Measurements from ENCODE around the gene NHLH1.
"Not testable (repeated sequence)": the region's sequence is repeated elsewhere in the genome, so short reads cannot be mapped to it uniquely, and the experiment has no call there.

Gene NHLH1

DNA sequence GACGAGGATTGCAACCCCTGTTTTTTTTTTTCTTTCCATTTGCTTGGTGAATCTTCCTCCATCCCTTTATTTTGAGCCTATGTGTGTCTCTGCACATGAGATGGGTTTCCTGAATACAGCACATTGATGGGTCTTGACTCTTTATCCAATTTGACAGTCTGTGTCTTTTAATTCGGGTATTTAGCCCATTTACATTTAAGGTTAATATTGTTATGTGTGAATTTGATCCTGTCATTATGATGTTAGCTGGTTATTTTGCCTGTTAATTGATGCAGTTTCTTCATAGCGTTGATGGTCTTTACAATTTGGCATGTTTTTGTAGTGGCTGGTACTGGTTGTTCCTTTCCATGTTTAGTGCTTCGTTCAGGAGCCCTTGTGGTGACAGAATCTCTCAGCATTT lies 21.5 kb downstream of the NHLH1 start:
- DNase-seq = not testable (repeated sequence)

DNA sequence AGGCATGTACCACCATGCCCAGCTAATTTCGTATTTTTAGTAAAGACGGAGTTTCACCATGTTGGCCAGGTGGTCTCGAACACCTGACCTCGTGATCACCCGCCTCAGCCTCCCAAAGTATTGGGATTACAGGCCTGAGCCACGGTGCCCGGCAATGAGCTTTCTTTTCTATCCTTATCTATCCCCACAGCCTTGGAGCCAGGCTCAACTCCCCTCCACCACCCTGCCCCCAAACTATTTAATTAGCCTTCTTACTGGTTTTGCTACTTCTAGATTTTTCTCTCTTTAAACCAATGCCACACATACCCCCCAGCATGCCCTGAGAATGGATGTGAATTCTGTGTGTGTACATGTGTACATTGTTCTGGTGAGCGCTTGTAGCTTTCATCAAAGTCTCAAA lies 27.8 kb downstream of the NHLH1 start:
- DNase-seq = no peak

DNA sequence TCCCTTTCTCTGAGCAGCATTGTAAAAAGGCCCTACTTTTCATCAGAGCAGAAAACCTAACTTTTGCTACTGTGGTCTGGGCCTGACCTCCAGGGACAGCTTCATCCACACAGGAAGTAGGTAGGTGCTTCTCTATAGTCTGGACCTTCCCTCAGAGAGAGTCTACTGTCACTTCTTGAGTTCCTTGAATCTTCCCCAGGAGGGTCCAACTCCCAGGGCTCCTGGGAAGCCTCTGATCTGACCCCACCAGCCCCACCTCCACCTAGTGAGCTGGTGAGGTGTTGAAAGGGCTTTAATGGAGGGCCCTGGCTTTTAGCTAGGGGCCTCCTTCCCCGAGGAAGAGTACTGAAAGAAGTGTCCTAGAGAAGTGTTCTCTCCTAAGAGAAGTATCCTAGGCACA lies 30.8 kb downstream of the NHLH1 start:
- no peak for DNase-seq

DNA sequence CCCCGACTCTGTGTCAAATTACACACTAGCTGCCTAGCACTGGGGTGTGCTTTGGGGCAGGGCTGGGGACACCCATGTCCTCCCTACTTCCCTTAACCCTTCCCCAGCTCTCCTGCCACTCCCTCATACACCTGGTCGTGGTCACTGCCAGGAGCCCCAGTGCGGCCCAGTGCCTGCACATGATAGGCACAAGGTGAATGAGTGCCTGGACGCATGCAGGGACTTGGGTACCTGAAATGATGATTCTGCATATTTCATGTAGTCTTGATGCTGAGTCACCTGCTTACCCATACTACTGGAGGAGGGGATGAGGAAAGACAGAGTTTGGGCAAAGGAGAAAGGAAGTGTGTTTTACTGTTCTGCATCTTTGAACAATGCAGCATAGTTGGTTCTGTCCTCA lies 32.0 kb downstream of the NHLH1 start:
- DNase-seq = no peak

DNA sequence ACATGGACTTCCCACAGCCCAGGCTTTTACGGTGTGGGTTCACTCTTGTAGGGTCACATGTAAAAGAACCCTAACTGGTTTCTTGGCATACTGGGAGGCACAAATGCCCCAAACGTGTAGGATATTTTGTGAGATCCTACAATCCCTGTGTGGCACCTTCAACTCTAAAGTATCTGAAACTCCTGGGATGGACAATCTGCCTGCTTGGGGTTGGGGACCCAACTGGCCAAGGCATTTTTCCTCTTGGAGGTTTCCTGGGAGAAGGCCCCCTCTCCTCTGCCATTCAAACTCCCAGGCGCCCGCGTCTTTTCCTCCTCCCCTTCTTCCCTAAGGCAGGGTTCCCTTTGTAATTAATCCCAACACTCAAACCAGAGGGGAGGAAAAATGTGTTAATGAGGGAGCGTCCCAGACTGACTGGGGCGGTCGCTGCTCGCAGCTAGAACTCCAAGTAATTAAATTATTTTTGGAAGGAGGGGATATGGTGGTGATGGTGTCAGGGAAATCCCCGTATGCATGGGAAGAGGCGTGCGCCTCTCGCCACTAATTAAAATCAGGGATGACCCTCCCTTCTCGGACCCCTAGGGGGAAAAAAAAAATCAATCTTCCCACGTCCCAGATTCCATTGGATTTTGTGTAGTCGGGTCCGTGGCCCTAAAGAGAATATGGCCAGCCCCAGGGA lies 32.8 kb downstream of the NHLH1 start:
- DNase-seq = no peak

DNA sequence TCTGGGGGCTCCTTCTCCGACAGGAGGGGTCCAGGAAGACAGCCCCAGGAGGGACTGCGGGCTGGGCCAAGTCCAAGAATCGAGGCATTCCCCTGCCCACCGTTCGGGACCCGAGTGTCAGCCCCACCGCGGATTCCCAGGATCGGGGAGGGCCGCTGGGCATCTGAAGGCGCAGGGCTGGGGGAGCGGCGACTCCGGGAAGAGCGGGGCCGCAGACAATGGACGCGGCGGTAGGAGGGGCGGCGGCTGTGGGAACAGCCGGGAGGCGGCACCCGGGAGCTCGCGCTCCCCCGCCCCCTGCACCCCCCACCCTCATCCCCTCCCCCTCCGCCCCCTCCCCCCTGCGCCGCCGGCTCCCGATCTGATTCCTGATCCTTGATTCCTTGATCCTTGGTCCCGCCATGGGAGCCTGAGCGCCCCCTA lies 33.4 kb downstream of the NHLH1 start, which contains the start of gene VANGL2:
Gene VANGL2 (plus strand): TSS at position 342 of the 423 bp plus-strand sequence. CDS start 15,274 bp downstream, outside the sequence.
- DNase-seq = peak; percentile 67

DNA sequence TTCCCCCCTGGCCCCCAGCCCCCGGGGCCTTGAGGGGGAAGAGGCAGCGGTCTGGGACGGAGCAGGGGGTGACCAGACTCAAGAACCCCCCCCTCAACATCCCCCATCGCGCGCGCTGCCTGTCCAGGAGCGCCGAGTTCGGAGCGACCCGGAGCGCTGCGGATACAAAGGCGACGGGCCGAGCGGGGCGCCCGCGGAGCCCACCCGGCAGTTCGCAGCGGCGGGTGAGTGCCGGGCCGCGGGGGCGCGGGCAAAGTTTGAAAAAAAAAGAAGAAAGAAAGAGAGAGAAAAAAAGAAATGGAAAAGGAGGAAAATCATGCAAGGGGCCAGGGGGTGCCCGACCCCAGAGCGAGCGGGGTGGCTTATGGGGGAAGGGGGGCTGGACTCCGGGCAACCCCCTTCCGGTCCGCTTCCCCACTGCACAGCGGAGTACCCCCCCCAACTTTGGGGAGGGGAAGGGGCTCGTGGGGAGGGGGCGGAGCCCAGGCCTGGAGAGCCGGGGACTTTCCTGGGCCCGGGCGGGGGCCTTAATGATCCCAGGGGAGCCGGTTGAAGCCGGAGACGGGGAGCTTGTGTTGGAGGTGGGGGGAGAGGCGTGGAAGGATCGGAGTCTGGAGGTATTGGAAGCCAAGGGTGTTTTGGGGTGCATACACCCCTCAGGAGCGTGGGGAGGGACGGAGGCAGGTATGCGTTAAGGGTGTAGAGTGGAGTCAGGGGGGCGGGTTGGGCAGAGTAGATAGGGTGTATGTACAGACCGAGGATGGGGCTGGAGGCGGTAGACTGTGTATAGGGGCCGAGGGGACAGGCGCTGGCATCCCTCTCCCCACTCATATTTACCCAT lies 34.0 kb downstream of the NHLH1 start:
- DNase-seq = peak; percentile 13

DNA sequence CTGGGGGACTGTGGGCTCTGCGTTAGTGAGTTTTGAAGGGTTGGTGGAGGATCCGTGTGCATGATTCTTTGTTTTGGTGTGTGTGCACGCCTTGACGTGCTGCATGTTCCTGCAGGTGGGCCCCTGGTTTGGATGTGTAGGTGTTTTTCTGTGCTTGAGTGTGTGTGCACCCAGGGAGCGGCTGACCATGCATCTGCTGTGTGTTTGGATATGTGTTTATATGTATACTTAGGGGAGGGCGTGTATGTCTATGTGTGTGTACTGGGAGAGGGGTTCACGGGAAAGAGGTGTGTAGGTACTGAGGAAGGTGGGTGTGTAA lies 34.6 kb downstream of the NHLH1 start:
- DNase-seq = no peak

DNA sequence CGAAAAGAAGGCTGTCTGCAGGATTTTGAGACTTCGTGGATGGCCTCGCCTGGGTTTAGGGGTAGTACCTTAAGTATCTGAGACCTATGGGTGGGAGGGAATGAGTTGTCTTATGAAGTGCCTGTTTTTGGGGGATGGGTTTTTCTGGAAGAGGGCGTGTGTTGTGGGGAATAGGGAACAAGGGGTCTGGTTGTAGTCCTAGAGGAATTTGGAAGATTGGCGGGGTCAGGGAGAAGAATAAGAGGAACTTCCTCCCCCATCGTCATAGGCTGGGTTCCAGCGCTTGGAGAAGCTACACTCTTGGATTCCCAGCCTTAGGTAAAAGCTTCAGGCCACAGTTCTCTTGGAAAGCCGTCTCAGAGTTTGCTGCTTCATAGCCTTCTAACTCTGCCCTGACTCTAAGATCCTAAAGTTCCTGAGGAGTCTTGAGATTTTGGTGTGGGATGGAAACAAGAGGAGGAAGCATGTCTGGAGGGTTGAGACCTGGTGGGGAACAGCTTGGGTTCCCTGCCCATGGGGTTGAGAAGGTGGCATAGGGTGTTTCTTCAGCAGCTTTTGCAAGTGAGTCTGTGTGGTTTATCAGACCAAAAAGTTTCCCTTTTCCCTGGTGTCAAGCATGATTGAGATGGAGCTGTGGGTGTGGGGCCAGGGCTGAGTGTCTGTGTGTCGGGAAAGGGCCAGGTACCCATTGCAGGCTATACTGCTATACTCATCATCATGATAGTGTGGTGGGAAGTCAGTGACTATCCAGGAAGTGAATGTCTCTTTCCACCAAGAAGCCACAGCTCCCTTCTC lies 35.3 kb downstream of the NHLH1 start:
- no peak for DNase-seq

DNA sequence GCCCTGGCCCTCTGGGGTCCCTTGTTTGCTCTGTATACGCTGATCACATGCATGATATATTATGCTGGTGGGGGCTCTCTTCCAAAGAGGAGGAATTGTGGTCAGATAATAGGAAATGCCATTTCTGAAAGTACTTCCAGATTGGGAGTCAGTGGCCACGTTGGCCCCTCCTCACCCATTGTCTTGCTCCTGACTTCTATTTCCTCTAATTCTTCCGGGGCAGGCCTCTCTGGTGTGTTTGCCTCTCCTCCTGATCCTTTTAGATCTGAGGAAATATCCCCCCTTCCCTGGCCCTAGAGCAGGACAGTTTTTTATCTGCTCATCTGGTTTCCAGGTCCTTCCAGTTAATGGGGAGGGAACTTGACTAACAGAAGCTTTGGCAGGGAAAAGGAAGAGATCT lies 36.4 kb downstream of the NHLH1 start:
- DNase-seq = no peak

DNA sequence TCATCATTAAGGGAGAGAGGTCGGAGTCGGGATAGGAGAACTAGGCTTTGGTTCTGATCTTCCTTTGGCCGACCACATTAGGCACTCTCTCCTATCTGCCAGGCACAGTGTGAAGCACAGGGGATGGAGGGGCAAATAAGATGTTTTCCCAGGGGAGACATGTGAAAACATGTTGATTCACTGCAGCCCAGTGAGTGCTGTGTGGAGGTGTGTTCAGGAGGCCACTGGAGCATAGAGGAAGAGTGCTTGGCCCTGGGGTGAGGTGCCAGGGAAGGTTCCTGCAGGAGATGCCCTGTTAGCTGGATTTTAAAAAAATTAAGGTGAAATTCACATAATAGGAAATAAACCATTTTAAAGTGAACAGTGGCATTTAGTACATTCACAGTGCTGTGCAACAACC lies 37.2 kb downstream of the NHLH1 start:
- DNase-seq = no peak

DNA sequence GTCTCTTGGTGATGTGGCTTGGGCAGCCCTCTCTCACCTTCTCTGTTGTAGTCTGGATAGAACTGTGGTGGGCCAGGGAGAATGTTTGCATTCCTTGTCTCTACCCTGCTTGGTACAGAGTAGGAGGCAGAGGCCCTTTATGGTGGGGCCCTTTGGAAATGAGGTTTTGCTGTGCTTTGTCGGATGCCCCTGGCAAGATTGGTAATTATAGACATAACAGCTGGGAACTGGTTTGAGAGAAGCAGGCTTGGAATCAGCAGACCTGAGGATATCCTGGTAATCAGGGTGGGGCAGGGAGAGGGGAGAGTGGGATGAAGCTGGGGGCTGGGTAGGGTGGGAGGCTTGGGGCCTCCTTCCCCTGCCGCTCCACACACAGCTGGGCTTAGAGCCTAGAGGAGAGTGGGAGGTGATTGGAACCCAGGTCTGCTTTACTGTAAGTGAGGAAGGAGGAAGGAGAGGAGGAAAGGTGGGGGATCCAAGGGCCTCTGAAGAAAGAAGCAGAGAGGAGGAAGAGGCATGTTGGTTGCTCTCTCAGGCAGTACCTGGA lies 38.5 kb downstream of the NHLH1 start:
- DNase-seq = no peak

DNA sequence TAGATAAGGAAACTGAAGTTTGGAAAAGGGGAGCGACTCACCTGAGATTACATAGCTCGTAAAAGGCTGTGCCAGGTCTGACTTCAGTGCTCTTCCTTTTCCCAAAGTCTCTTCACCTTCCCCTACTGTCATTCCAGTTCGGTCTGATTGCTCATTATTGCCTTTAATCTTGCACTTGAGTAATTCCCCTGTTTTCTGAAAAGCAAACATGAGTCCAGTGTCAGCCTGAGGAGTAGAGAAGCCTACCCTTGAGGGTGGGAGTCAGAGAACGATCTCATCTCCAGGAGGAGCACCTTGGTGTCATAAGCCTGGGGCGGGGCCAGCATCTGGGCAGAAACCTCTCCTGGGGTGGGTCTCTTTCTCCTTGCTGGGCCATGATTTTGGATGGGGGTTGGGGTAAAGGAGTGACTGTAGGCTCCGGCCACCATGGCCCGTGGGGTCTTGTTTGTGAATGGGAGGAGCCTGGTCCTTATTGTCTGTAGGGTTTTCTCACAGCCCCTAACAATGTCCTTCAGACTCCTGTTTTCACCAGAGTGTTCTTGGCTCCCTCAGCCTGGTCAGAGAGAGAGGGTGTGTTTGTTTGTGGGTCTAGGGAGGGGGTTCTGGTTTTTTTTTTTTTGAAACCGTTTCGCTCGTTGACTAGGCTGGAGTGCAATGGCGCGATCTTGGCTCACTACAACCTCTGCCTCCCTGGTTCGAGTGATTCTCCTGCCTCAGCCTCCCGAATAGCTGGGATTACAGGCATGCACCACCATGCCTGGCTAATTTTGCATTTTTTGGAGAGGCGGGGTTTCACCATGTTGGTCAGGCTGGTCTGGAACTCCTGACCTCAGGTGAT lies 39.5 kb downstream of the NHLH1 start:
- DNase-seq = no peak

DNA sequence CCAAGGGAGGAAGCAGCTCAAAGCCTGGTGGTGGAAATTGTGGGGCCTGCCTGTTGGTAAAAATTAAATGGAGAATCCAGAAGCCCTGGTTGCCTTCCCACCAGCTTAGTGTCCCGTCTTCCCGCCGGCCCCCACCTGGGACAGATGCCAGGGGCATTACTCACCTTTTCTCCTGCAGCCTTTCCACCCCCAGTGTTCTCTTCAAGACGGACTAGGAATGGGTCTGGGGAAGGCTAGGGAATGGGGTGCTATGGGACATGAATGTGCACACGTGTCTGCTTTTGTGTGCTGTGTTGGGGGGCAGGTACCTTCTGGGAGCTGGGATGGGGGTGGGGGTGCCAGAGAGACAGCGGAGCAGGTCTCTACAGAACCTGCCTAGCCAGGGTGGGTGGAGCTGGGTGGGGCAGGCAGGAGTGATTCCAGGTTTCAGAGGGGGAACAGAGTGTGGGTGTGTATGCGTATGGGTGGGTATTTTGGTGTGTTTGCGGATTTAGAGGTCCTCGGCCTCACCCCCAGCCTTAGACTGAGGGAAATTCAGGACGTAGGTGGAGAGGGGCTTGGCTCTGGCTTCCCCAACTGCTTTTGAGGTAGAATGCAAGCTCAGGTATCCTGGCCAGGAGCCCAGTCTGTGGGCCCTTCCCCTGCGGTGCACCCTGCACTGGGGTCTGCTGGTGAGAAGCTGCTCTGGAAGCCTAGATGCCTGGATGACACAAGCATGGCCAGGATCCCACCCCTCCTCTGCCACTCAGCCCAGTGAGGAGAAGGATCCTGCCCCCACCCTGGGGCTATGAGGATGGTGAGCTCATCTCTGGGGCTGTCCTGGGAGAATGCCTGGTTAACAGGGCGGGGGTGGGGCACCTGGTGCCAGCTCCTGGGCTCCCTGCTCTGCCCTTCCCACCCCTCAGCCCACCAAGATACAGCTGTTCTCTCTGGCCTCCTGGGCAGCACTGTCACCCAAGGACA lies 41.2 kb downstream of the NHLH1 start:
- no peak for DNase-seq

DNA sequence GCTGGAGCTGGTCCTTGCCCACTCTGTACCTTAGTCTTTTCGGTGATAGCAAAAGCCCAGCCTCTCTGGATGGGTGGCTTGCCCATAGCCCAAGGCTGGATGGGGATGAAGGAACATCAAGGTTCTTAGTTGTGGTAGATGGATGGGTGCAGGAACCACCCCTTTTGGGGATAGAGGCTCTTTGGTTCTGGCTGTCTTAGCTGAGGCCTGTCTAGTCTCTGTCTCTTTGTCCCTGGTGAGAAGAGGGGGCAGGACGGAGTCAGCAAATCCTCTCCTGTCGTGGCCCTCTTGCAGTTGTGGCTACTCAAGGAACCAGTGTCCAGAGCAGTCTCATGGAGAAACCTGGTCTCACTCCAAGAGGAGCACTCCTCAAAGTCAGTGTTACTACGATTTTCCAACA lies 42.0 kb downstream of the NHLH1 start:
- no peak for DNase-seq

DNA sequence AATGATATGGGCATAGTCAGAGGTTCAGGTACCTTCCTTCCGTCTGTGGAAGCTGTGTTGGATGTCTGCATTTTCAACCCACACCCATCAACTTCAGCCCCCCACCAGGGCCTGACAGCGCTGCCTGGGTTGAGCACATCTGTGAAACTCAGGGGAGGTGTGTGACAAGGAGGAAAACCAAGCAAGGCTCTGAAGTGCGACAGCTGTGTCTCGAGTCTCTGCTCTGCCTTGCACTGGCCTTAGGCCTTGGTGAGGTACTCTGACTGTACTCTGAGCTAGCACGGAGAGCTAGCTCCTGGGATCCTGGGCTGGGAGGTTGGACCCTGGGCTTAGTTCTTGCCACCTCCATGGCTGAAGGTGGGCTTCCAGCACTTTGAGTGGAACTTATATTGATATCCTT lies 42.6 kb downstream of the NHLH1 start:
- no peak for DNase-seq

DNA sequence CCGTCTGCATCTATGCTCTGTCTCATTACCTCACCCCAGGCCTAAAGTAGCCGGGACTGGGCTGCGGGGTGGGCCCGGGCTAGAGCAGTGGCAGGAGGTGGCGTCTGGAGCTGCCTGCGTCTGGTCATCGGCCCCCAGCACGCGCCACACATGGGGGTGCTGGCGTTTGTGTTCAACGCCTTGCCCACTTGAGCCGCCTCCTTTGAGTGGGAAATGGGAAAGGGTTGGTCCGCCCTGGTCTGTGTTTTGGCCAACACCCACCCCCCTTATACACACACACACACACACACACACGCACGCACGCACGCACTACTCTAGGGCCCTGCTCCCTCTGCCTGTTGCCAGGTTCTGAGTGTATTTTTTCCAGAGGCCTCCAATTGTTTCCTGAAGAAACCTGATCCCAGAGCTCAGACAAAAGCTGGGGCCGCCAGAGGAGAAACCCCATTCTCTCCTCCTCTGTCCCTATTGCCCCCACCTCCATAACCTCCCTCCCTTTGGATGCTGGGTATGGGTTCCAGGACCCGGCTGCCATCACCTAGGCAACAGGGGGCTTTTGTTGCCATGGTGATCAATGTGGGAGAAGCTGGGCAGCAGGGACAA lies 43.6 kb downstream of the NHLH1 start:
- DNase-seq = no peak

DNA sequence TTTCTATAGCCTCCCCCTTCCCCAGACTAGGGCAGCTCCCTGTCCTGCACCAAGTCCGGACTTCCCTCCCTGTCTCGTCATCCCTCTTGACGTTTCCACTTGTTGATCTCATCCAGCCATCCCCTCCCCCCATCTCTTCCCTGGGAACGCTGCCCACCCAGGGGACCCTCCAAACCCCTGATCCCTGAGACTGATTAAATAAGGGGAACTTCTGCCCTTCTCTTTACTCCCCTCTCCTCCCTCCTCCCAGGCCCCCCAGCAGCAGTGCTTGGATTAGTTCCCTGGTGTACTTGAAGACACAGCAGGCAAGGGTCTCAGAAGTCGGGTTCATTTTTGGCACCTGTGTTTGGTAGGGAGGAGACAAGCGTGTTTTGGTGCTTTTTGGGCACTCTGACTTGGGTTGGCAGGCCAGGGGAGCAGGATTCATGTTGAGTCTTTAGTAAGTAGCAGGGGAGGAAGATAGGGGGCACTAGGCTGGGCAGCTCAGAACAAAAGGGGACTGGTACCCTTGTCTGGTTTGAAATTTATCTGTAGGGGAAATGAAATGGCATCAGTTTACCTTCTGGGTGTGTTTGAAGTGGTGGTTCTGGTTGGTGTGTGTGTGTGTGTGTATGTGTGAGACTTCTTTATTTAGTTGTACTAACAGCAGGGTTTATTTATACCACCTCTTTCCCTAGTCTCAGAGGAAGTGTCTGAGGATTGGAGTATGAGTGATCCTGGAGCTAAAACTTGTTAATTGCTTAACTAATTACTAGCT lies 44.6 kb downstream of the NHLH1 start:
- no peak for DNase-seq

DNA sequence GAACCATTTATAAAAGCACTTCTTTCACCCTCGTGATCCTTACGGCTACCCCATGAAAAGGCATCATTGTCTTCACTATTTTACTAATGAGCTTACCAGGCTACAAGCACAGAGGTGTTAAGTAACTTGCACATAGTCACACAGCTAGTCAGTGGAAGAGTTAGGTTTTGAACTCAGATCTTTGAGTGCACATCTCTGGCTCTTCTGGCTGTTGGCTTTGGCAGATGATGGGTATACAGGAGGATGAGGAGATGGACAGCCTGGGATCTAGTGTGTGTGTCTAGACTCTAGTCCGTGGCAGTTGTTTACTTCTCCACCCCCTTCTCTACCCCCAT lies 45.1 kb downstream of the NHLH1 start:
- DNase-seq = no peak

DNA sequence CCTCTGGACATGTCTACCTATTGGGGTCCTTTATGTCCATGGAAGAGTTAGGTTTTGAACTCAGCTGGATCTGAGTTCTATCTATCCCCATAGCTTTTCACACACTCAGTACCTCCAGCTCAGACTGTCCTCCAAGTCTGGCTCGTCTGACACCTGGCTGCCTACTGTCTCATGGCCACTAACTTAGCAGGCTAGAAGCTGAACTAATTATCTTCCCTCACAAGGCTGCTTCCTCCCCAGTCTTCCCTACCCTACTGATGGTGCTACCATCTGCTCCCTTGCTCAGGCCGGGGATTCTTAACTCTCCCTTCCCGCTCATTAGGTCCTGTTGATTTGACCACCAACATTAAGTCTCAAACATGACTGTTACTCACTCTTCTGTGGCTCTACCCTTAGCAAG lies 46.8 kb downstream of the NHLH1 start:
- no peak for DNase-seq
